ENCODE measurements around the gene RNF41. TPM values are rescaled to one million over a fixed set of nuclear protein-coding genes. Genes with fewer than 3 reads are reported as not detected.

RNF41 gene
- total and polyA plus RNA-seq, 3 donors from 2014 or later: 49.3 to 70.2 (median 63.7) TPM

GRCh38 chr12:56152756-56153677, 68.7 kb downstream of the RNF41 start:
- intact Hi-C loops (cut with DNase I; ENCODE audit: low total_unique reads): no loop called here
- Histone ChIP-seq H3K27me3 (no peaks in the 10 kb centered on the region), H3K9me3 (no peaks in the 10 kb centered on the region), H3K36me3 (ENCODE audit: low read depth, missing control alignments) (no peaks in the 10 kb centered on the region), H3K4me1 (peaks cover 25% of the 10 kb centered on the region), H3K27ac (peak overlapping the region; percentile 77 to 92), H3K4me3 (peak overlapping the region; percentile 80)
- no peak for DNase-seq
- 5 to 6% methylated on average over 8 of the region's 8 CpGs for WGBS, 2 donors
- TF ChIP-seq, protein P1, sequence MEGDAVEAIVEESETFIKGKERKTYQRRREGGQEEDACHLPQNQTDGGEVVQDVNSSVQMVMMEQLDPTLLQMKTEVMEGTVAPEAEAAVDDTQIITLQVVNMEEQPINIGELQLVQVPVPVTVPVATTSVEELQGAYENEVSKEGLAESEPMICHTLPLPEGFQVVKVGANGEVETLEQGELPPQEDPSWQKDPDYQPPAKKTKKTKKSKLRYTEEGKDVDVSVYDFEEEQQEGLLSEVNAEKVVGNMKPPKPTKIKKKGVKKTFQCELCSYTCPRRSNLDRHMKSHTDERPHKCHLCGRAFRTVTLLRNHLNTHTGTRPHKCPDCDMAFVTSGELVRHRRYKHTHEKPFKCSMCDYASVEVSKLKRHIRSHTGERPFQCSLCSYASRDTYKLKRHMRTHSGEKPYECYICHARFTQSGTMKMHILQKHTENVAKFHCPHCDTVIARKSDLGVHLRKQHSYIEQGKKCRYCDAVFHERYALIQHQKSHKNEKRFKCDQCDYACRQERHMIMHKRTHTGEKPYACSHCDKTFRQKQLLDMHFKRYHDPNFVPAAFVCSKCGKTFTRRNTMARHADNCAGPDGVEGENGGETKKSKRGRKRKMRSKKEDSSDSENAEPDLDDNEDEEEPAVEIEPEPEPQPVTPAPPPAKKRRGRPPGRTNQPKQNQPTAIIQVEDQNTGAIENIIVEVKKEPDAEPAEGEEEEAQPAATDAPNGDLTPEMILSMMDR (IDR thresholded peaks at IDR 0.05): no peak
- TF ChIP-seq POLR2A (IDR thresholded peaks at IDR 0.05): no peak

Other genes starting within 250 kb of the RNF41 start
- gene RAB5B, start 247.8 kb downstream of the RNF41 start, total RNA-seq: 100 to 1,000 TPM; 144 to 198 TPM
- gene RAB5B, start 247.8 kb downstream of the RNF41 start, polyA plus RNA-seq (ENCODE audit: insufficient read depth, low read depth, low replicate concordance): 139 TPM
- gene SUOX, start 224.6 kb downstream of the RNF41 start, total RNA-seq: 10 to 100 TPM in 1 of 2 donors, 1 to 10 TPM in 1; 9.5 to 14.3 TPM
- 14.1 TPM for gene SUOX, start 224.6 kb downstream of the RNF41 start, polyA plus RNA-seq (ENCODE audit: insufficient read depth, low read depth, low replicate concordance)
- gene IKZF4, start 200.9 kb downstream of the RNF41 start, total RNA-seq: 10 to 100 TPM; 10.7 to 13.9 TPM
- gene IKZF4, start 200.9 kb downstream of the RNF41 start, polyA plus RNA-seq (ENCODE audit: insufficient read depth, low read depth, low replicate concordance): 17.7 TPM
- 100 to 1,000 TPM; 395 to 568 TPM for gene RPS26, start 180.0 kb downstream of the RNF41 start, total RNA-seq
- 197 TPM for gene RPS26, start 180.0 kb downstream of the RNF41 start, polyA plus RNA-seq (ENCODE audit: insufficient read depth, low read depth, low replicate concordance)
- gene ERBB3, start 141.8 kb downstream of the RNF41 start, total RNA-seq: 1 to 10 TPM; 3.3 to 9.8 TPM
- gene ERBB3, start 141.8 kb downstream of the RNF41 start, polyA plus RNA-seq (ENCODE audit: insufficient read depth, low read depth, low replicate concordance): 6.1 TPM
- gene PA2G4, start 117.4 kb downstream of the RNF41 start, total RNA-seq: 10 to 100 TPM; 61.0 to 81.4 TPM
- 190 TPM for gene PA2G4, start 117.4 kb downstream of the RNF41 start, polyA plus RNA-seq (ENCODE audit: insufficient read depth, low read depth, low replicate concordance)
- gene RPL41, start 105.3 kb downstream of the RNF41 start, total RNA-seq: 1,000 to 10,000 TPM; 1,066 to 1,985 TPM
- gene RPL41, start 105.3 kb downstream of the RNF41 start, polyA plus RNA-seq (ENCODE audit: insufficient read depth, low read depth, low replicate concordance): 2,323 TPM
- 10 to 100 TPM; 16.2 to 20.6 TPM for gene ZC3H10, start 103.7 kb downstream of the RNF41 start, total RNA-seq
- gene ZC3H10, start 103.7 kb downstream of the RNF41 start, polyA plus RNA-seq (ENCODE audit: insufficient read depth, low read depth, low replicate concordance): 12.4 TPM
- gene ESYT1, start 93.7 kb downstream of the RNF41 start, total RNA-seq: 10 to 100 TPM; 72.0 to 99.8 TPM
- 50.8 TPM for gene ESYT1, start 93.7 kb downstream of the RNF41 start, polyA plus RNA-seq (ENCODE audit: insufficient read depth, low read depth, low replicate concordance)
- gene MYL6B, start 69.3 kb downstream of the RNF41 start, total RNA-seq: 100 to 1,000 TPM; 229 to 428 TPM
- gene MYL6B, start 69.3 kb downstream of the RNF41 start, polyA plus RNA-seq (ENCODE audit: insufficient read depth, low read depth, low replicate concordance): 480 TPM
- gene MYL6, start 63.6 kb downstream of the RNF41 start, total RNA-seq: 1,000 to 10,000 TPM in 1 of 2 donors, 100 to 1,000 TPM in 1; 939 to 1,373 TPM
- 1,271 TPM for gene MYL6, start 63.6 kb downstream of the RNF41 start, polyA plus RNA-seq (ENCODE audit: insufficient read depth, low read depth, low replicate concordance)
- gene SMARCC2, start 32.4 kb downstream of the RNF41 start, total RNA-seq: 100 to 1,000 TPM; 106 to 148 TPM
- gene SMARCC2, start 32.4 kb downstream of the RNF41 start, polyA plus RNA-seq (ENCODE audit: insufficient read depth, low read depth, low replicate concordance): 69.5 TPM
- gene NABP2, start 2.4 kb upstream of the RNF41 start, total RNA-seq: 10 to 100 TPM; 27.5 to 30.4 TPM
- 40.8 TPM for gene NABP2, start 2.4 kb upstream of the RNF41 start, polyA plus RNA-seq (ENCODE audit: insufficient read depth, low read depth, low replicate concordance)
- gene SLC39A5, start 8.1 kb upstream of the RNF41 start, total RNA-seq: under 1 TPM in 1 of 2 donors, not detected in 1; 0.87 TPM
- gene SLC39A5, start 8.1 kb upstream of the RNF41 start, polyA plus RNA-seq (ENCODE audit: insufficient read depth, low read depth, low replicate concordance): 3.9 TPM
- gene ANKRD52, start 36.5 kb upstream of the RNF41 start, total RNA-seq: 10 to 100 TPM; 26.8 to 32.3 TPM
- gene ANKRD52, start 36.5 kb upstream of the RNF41 start, polyA plus RNA-seq (ENCODE audit: insufficient read depth, low read depth, low replicate concordance): 20.1 TPM
- gene COQ10A, start 45.0 kb upstream of the RNF41 start, total RNA-seq: 10 to 100 TPM; 24.2 to 26.9 TPM
- 10.6 TPM for gene COQ10A, start 45.0 kb upstream of the RNF41 start, polyA plus RNA-seq (ENCODE audit: insufficient read depth, low read depth, low replicate concordance)
- 10 to 100 TPM; 67.8 to 70.2 TPM for gene CS, start 78.4 kb upstream of the RNF41 start, total RNA-seq
- 63.8 TPM for gene CS, start 78.4 kb upstream of the RNF41 start, polyA plus RNA-seq (ENCODE audit: insufficient read depth, low read depth, low replicate concordance)
- 10 to 100 TPM; 62.4 to 63.3 TPM for gene CNPY2, start 94.1 kb upstream of the RNF41 start, total RNA-seq
- gene CNPY2, start 94.1 kb upstream of the RNF41 start, polyA plus RNA-seq (ENCODE audit: insufficient read depth, low read depth, low replicate concordance): 82.5 TPM
- 100 to 1,000 TPM; 105 to 155 TPM for gene PAN2, start 112.1 kb upstream of the RNF41 start, total RNA-seq
- gene PAN2, start 112.1 kb upstream of the RNF41 start, polyA plus RNA-seq (ENCODE audit: insufficient read depth, low read depth, low replicate concordance): 119 TPM
- 1 to 10 TPM; 8.1 to 8.4 TPM for gene IL23A, start 117.0 kb upstream of the RNF41 start, total RNA-seq
- 34.9 TPM for gene IL23A, start 117.0 kb upstream of the RNF41 start, polyA plus RNA-seq (ENCODE audit: insufficient read depth, low read depth, low replicate concordance)
- 100 to 1,000 TPM; 110 to 122 TPM for gene STAT2, start 138.2 kb upstream of the RNF41 start, total RNA-seq
- 57.0 TPM for gene STAT2, start 138.2 kb upstream of the RNF41 start, polyA plus RNA-seq (ENCODE audit: insufficient read depth, low read depth, low replicate concordance)
- not detected for gene APOF, start 140.9 kb upstream of the RNF41 start, total RNA-seq
- gene APOF, start 140.9 kb upstream of the RNF41 start, polyA plus RNA-seq (ENCODE audit: insufficient read depth, low read depth, low replicate concordance): not detected
- 10 to 100 TPM; 16.2 to 16.3 TPM for gene TIMELESS, start 227.5 kb upstream of the RNF41 start, total RNA-seq
- gene TIMELESS, start 227.5 kb upstream of the RNF41 start, polyA plus RNA-seq (ENCODE audit: insufficient read depth, low read depth, low replicate concordance): 13.5 TPM
- 1 to 10 TPM in 1 of 2 donors, under 1 TPM in 1; 0.63 to 1.2 TPM for gene MIP, start 232.7 kb upstream of the RNF41 start, total RNA-seq
- gene MIP, start 232.7 kb upstream of the RNF41 start, polyA plus RNA-seq (ENCODE audit: insufficient read depth, low read depth, low replicate concordance): 1.1 TPM
- gene SPRYD4, start 246.7 kb upstream of the RNF41 start, total RNA-seq: 1 to 10 TPM; 6.8 to 6.9 TPM
- 2.6 TPM for gene SPRYD4, start 246.7 kb upstream of the RNF41 start, polyA plus RNA-seq (ENCODE audit: insufficient read depth, low read depth, low replicate concordance)

Data from testis (tissue), 3 donors.